Measurements from ENCODE around the gene FOXN3.
"Not testable (repeated sequence)": the region's sequence is repeated elsewhere in the genome, so short reads cannot be mapped to it uniquely, and the experiment has no call there.

Gene FOXN3

GRCh38 chr14:89121968-89122620, 294.9 kb downstream of the FOXN3 start:
- DNase-seq = no peak

GRCh38 chr14:89117012-89117411, 300.0 kb downstream of the FOXN3 start:
- intact Hi-C loops (cut with DNase I) = no loop called here
- no peak for DNase-seq

More at GRCh38 chr14:89121968-89122620, 294.9 kb downstream of the FOXN3 start:
- intact Hi-C loops (cut with DNase I) = no loop called here

GRCh38 chr14:89114109-89114508, 302.9 kb downstream of the FOXN3 start:
- DNase-seq = no peak
- intact Hi-C loops (cut with DNase I) = no loop called here

GRCh38 chr14:89112720-89113119, 304.3 kb downstream of the FOXN3 start:
- intact Hi-C loops (cut with DNase I) = no loop called here
- DNase-seq = no peak

- DNase-seq; intact Hi-C loops (cut with DNase I): not testable (repeated sequence)
These were observed 305.1 kb downstream of the FOXN3 start for GRCh38 chr14:89111766-89112543.

- intact Hi-C loops (cut with DNase I); DNase-seq: not testable (repeated sequence)
These were observed 305.8 kb downstream of the FOXN3 start for GRCh38 chr14:89111232-89111631.

GRCh38 chr14:89110110-89110509, 306.9 kb downstream of the FOXN3 start:
- intact Hi-C loops (cut with DNase I) = no loop called here
- DNase-seq = no peak

- intact Hi-C loops (cut with DNase I) = no loop called here
These were observed 308.4 kb downstream of the FOXN3 start for GRCh38 chr14:89108608-89109007.

GRCh38 chr14:89107626-89108025, 309.4 kb downstream of the FOXN3 start:
- no peak for DNase-seq
- intact Hi-C loops (cut with DNase I) = no loop called here

More at GRCh38 chr14:89108608-89109007, 308.4 kb downstream of the FOXN3 start:
- DNase-seq = no peak
